Progenitor cell of endocrine pancreas (in vitro differentiated cells): ENCODE data around the gene MYLK3. TPM values are rescaled to one million over a fixed set of nuclear protein-coding genes. Genes with fewer than 3 reads are reported as not detected.

Experiments
- DNase-seq: peaks from one replicate; pipeline ENCODE4 v3.0.0; 2021; ENCODE audit warnings: low spot score; ENCODE audit not compliant: unreplicated experiment
- H3K27ac Mint-ChIP-seq: 2 replicates; pipeline ENCODE4 v1.8.0; 2021; ENCODE audit warnings: mild to moderate bottlenecking, moderate library complexity, mixed read lengths
- H3K27me3 Mint-ChIP-seq: 2 replicates; pipeline ENCODE4 v1.8.0; 2021; ENCODE audit warnings: mixed read lengths
- H3K36me3 Mint-ChIP-seq: 2 replicates; pipeline ENCODE4 v1.8.0; 2022; ENCODE audit warnings: mixed read lengths; ENCODE audit not compliant: insufficient read depth
- H3K4me1 Mint-ChIP-seq: 2 replicates; pipeline ENCODE4 v1.8.0; 2021; ENCODE audit warnings: low read depth, mixed read lengths
- H3K4me3 Mint-ChIP-seq: 2 replicates; pipeline ENCODE4 v1.8.0; 2021; ENCODE audit warnings: low read depth, mild to moderate bottlenecking, moderate library complexity, mixed read lengths
- H3K9me3 Mint-ChIP-seq: 2 replicates; pipeline ENCODE4 v1.8.0; 2021; ENCODE audit warnings: low read depth, mixed read lengths
- total RNA-seq: library from RNA; stranded (reverse); gene quantifications from 2 replicates; pipeline ENCODE4 v1.2.1, GENCODE V29; 2021
- TF ChIP-seq, protein P1 (sequence below): fragments of 200-600 bp; sonication (generic); IDR thresholded peaks from one replicate; pipeline ENCODE4 v1.5.0; 2021; ENCODE audit warnings: antibody characterized with exemption, mild to moderate bottlenecking; ENCODE audit not compliant: unreplicated experiment

The MYLK3 gene
- total RNA-seq, 1 donor from 2014 or later = 0.77 TPM

DNA sequence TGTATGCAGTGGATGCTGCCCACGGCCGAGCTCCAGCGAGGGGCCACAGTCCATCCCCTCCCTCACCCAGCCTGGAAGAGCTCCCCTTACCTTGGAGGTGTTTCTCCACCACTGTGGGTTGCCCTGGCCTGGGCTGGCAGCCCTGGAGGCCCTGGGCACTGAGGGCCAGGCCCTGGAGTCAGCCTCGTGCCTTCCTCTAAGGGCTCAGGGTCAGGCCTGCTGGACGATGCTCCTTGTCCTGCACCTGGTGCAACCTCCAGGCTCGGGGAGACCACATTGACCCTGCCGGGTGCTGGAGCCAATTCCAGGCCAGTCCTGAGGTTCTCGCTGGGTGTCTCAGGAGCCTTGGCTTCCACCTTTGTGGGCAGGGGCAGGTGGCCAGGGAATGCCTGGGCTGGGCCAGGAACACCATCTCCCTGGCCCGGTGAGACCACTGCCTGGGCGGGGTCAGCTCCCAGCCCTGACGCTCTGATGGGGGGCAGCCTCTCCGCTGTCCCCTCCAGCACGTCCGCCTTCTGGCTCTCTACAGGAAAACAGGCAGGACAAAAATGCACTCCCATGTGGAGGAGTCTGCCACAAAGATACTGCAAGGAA, 10.4 kb downstream of the MYLK3 start:
- H3K27me3 Mint-ChIP-seq = no peaks in the 10 kb centered on the region
- H3K36me3 Mint-ChIP-seq = no peaks in the 10 kb centered on the region
- DNase-seq = no peak
- H3K4me3 Mint-ChIP-seq = no peak overlapping the region
- no peak overlapping the region for H3K27ac Mint-ChIP-seq
- TF ChIP-seq, protein P1, sequence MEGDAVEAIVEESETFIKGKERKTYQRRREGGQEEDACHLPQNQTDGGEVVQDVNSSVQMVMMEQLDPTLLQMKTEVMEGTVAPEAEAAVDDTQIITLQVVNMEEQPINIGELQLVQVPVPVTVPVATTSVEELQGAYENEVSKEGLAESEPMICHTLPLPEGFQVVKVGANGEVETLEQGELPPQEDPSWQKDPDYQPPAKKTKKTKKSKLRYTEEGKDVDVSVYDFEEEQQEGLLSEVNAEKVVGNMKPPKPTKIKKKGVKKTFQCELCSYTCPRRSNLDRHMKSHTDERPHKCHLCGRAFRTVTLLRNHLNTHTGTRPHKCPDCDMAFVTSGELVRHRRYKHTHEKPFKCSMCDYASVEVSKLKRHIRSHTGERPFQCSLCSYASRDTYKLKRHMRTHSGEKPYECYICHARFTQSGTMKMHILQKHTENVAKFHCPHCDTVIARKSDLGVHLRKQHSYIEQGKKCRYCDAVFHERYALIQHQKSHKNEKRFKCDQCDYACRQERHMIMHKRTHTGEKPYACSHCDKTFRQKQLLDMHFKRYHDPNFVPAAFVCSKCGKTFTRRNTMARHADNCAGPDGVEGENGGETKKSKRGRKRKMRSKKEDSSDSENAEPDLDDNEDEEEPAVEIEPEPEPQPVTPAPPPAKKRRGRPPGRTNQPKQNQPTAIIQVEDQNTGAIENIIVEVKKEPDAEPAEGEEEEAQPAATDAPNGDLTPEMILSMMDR = no peak
- H3K4me1 Mint-ChIP-seq = peaks cover 3% of the 10 kb centered on the region
- H3K9me3 Mint-ChIP-seq = no peaks in the 10 kb centered on the region

DNA sequence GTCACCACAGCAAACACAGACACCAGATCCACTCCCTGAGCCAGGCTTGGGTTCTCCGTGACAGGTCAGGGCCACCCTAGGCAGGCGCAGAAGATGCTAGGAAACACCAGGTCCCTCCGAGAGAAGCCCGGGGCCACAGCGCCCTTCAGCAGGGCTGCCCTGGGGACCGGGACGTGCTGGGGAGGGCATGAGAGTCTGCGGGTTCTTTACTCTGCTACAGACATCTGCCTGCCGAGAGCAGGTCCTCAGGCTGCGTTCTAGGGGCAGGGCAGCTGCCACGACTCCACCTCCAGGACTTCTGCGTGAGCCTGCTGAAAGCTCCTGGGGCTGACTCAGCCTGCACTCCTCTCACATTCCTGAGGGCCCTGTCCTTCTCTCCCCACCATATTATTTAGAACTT, 11.4 kb downstream of the MYLK3 start:
- TF ChIP-seq, protein P1 = no peak
- no peaks in the 10 kb centered on the region for H3K36me3 Mint-ChIP-seq
- H3K4me3 Mint-ChIP-seq = no peak overlapping the region
- H3K4me1 Mint-ChIP-seq = peaks cover 3% of the 10 kb centered on the region
- no peak for DNase-seq
- no peaks in the 10 kb centered on the region for H3K27me3 Mint-ChIP-seq
- H3K27ac Mint-ChIP-seq = no peak overlapping the region
- no peaks in the 10 kb centered on the region for H3K9me3 Mint-ChIP-seq

DNA sequence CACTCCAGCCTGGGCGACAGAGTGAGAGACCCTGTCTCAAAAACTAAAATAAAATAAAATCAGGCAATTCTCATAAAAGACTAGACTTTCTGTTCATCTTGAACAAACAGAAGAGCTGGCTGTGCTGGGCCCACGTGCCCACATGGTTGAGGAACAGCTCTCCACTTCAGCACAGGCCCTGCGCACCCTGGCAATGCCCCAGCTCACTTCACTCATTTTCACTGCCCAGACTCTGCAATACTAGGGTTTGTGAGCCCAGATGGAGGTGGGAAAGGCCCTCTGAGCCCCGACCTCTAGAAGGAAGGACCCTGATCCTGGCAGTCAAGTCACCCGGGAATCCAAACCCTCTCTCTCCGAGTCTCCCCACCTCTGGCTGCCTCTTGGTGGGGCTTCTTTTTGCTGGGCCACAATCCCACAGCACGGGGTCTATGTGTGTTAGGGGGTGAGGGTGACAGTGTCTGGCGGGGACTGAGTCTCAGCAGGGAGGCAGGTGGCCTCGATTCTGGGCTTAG, 14.8 kb downstream of the MYLK3 start:
- H3K36me3 Mint-ChIP-seq = no peaks in the 10 kb centered on the region
- H3K4me3 Mint-ChIP-seq = no peak overlapping the region
- DNase-seq = no peak
- no peaks in the 10 kb centered on the region for H3K9me3 Mint-ChIP-seq
- no peaks in the 10 kb centered on the region for H3K4me1 Mint-ChIP-seq
- TF ChIP-seq, protein P1 = no peak
- no peak overlapping the region for H3K27ac Mint-ChIP-seq
- no peaks in the 10 kb centered on the region for H3K27me3 Mint-ChIP-seq

DNA sequence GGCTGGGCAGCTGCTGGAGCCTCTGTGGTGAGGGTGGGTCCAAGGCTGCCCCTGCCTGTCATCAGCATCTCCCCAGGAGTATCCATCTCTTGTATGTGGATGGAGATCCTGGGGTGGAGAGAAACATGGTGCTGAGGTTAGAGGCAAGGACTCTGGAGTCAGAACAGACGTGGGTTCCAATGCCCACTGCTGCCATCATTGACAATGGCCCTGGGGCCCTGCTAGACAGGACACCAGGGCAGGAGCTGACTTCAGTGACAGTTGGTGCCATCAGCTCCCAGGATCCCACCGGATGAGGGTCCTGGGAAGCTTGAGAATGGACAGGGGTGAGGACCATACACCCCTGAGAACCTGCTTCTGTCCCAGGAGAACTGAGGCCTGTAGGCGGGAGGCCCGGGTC, 15.6 kb downstream of the MYLK3 start:
- H3K36me3 Mint-ChIP-seq = no peaks in the 10 kb centered on the region
- TF ChIP-seq, protein P1 = no peak

DNA sequence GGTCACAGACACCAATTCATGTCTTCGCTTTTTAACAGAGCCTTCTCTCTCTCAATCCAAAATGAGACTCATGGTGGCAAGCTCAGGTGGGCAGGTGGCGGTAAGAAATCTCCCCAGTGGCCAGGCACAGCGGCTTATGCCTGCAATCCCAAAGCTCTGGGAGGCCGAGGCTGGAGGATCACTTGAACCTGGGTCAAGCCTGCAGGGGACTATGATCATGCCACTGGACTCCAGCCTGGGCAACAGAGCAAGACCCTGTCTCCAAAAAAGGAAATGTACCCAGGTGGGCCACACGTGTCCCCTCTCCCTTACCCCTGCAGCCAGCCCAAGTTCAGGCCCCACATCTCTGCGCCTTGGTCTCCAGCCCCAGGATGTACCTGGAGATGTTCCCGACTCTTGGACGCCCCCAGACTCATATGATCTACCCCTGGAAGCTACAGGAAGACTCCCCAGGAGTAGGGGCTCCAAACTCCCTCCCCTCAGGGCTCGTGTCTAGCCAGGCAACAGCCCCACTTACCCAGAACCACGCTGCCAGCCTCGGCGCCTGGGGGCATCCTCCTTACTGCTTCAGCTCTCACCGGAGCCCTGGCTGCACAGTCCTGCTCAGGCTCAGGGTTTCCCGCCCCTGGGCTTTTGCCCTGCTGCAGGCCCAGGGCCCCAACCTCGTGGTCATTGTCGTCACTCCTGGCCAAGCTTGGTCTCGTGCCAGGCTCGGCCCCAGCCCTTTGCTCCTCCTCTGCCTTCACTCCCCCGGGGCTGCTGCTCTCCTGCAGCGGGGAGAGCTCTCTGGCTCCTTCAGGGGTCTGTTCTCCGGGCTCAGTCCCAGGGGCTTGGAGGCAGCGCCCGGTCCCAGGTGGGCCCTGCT, 16.2 kb downstream of the MYLK3 start:
- H3K27me3 Mint-ChIP-seq = no peaks in the 10 kb centered on the region
- no peak overlapping the region for H3K4me3 Mint-ChIP-seq
- no peaks in the 10 kb centered on the region for H3K36me3 Mint-ChIP-seq
- H3K9me3 Mint-ChIP-seq = no peaks in the 10 kb centered on the region
- DNase-seq = no peak
- H3K4me1 Mint-ChIP-seq = no peaks in the 10 kb centered on the region
- TF ChIP-seq, protein P1 = no peak
- H3K27ac Mint-ChIP-seq = no peak overlapping the region

More for the DNA sequence above, 15.6 kb downstream of the MYLK3 start:
- Mint-ChIP-seq H3K27me3 (no peaks in the 10 kb centered on the region), H3K4me3 (no peak overlapping the region), H3K4me1 (no peaks in the 10 kb centered on the region), H3K9me3 (no peaks in the 10 kb centered on the region), H3K27ac (no peak overlapping the region)
- no peak for DNase-seq
